Measurements from ENCODE around the gene SRA1. TPM values are rescaled to one million over a fixed set of nuclear protein-coding genes. Genes with fewer than 3 reads are reported as not detected.

SRA1 gene
- total RNA-seq: 10 to 100 TPM; 20.6 to 43.0 TPM

DNA sequence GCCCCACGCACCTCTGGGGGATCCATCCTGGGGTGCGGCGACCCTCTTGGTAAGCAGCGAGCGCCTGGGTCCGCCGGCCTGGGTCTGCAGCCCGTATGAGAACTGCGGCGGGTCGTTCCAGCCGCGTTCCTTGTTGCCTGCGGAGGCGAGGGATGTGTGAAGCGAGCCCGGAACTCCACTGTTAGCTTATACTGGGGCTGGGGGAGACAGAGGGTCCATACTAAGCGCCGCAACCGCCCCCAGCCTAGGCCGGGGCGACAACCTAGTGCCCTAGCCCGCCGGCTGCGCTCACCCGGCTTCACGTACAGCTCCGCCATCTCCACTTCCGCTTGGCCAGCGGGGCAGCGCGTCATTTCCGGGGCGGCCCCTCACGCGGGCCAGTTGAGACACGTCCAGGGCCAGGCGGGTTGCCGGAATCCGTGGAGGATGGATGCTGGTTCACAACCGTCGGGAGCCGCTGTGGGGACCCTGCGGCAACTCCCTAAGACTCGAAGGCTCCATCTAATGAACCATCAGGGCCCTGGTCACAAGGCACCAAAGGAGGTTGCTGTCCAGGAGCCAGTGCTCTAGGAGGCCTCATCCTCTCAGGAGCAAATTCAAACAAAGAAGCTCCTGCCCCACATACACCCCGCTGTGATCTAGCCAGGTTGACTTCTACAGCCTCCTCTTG, at the start of gene SRA1:
TSS of gene SRA1 (minus strand) at position 338 of the 670 bp plus-strand sequence. CDS start at position 317, 21 bp downstream.

DNA sequence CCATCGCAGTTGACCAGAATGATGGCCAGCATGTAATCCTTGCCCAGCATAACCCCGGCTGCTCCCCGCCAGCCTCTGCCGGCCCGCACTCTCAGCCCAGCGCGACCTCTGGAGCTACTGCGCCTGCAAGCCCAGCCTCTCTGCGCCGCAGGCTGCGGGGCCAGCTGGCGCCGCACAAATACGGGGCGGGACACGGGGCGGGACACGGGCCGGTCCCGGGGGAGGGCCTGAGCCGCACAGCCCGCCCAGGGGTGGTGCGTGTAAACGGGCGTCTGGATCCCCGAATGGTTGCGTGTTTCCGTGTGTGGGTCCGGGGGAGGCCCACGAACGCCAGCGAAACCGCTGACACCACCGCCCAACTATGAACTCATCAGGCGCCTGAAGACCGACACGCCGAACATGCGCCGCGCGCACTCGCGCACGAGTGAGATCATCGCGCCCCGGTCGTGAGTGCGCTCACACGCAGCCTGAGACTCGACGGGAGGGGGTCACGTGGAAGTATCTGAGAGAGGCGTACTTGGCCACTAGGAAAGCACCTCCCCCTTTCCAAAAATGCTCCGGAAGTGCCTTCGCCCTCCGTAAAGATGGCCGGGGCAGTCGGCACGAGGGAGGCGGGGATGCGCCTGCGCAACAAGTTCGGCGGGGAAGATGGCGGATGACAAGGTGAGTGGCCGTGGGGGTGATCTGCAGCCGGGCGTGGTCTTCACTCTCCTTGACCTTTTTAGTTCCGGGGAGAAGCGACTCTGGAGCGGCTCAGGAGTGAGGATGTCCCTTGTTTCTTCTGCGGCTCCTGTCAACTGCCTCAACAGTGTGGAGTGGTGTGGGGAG, 7.1 kb upstream of the SRA1 start, which contains the start of the genes APBB3 and SLC35A4:
TSS of gene APBB3 (minus strand) at position 403 of the 828 bp plus-strand sequence. CDS start at position 50, 353 bp downstream.
TSS of gene SLC35A4 (plus strand) at position 633 of the 828 bp plus-strand sequence. CDS start 2,342 bp downstream, outside the sequence.

DNA sequence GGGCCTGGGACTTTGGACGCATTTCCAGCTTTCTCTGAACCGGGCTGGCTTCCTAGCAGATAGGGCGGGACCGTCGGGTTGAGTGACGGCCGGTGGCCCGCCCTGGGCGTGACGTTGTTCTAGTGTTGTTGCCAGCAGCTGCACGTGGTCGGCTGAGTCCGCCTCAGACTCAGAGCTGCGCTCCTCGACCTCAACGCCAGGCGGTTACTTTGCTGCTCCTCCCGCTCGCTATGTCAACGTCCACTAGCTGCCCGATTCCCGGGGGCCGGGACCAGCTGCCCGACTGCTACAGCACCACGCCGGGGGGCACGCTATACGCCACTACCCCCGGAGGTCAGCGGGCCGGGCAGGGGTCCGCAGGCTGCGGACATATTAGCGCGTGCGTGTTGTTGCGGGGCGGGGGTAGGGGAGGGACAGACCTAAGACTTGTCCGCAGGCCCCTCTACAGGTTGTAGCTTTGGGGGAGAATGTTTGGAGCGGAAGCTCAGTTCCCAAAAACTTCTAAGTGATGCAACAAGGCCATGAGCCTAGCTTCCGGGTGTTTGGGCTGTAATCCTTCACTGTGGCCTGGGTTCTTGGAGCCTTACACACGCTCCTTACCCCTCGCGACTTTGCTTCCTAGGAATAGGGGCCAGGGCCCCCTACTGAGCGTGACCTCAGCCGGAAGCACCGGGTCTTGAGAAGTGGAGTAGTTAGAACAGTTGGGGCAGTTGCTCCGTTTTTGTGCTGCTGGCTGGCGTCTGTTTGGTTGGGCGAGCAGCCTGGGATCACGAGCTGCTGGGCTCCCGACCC, 9.6 kb downstream of the SRA1 start, which contains the start of gene EIF4EBP3:
TSS of gene EIF4EBP3 (plus strand) at position 155 of the 792 bp plus-strand sequence. CDS start at position 231, 76 bp downstream.

Small RNA genes within 50 kb of the gene (small RNA-seq; reads per million reads assigned to genes)
- gene RF00279: 0 reads per million in 2 donors
- 0 reads per million in 2 donors for gene RF00443

Other genes with a start within 250 kb of the SRA1 start
- 1 to 10 TPM; 3.1 to 5.7 TPM for gene HBEGF, start 210.9 kb downstream of the SRA1 start, total RNA-seq
- gene SLC4A9, start 197.3 kb downstream of the SRA1 start, total RNA-seq: not detected
- 10 to 100 TPM; 68.1 to 81.9 TPM for gene ANKHD1, start 155.6 kb downstream of the SRA1 start, total RNA-seq
- 1 to 10 TPM; 1.7 to 4.1 TPM for gene EIF4EBP3, start 9.8 kb downstream of the SRA1 start, total RNA-seq
- 10 to 100 TPM; 10.3 to 16.9 TPM for gene APBB3, start 7.1 kb upstream of the SRA1 start, total RNA-seq
- gene SLC35A4, start 7.4 kb upstream of the SRA1 start, total RNA-seq: 10 to 100 TPM; 32.0 to 43.6 TPM
- 1 to 10 TPM; 1.3 to 3.4 TPM for gene CD14, start 75.7 kb upstream of the SRA1 start, total RNA-seq
- 10 to 100 TPM; 12.7 to 14.8 TPM for gene TMCO6, start 82.0 kb upstream of the SRA1 start, total RNA-seq
- gene NDUFA2, start 90.2 kb upstream of the SRA1 start, total RNA-seq: 10 to 100 TPM; 41.6 to 48.0 TPM
- gene IK, start 90.4 kb upstream of the SRA1 start, total RNA-seq: 10 to 100 TPM; 84.3 to 95.2 TPM
- gene WDR55, start 107.4 kb upstream of the SRA1 start, total RNA-seq: 10 to 100 TPM; 32.3 to 50.3 TPM
- gene DND1, start 116.1 kb upstream of the SRA1 start, total RNA-seq: under 1 TPM; 0.34 to 1.00 TPM
- 10 to 100 TPM; 41.0 to 68.9 TPM for gene HARS1, start 133.9 kb upstream of the SRA1 start, total RNA-seq
- gene HARS2, start 134.0 kb upstream of the SRA1 start, total RNA-seq: 10 to 100 TPM; 24.1 to 29.0 TPM
- gene ZMAT2, start 143.0 kb upstream of the SRA1 start, total RNA-seq: 10 to 100 TPM; 23.4 to 37.0 TPM
- not detected for gene PCDHA1, start 228.7 kb upstream of the SRA1 start, total RNA-seq
- gene PCDHA2, start 237.4 kb upstream of the SRA1 start, total RNA-seq: not detected
- under 1 TPM in 1 of 2 donors, not detected in 1; under 0.01 TPM for gene PCDHA3, start 243.6 kb upstream of the SRA1 start, total RNA-seq
- under 1 TPM; under 0.01 TPM for gene PCDHA4, start 249.6 kb upstream of the SRA1 start, total RNA-seq